Naive thymus-derived CD8-positive, alpha-beta T cell (primary cell): ENCODE measurements around the gene TSGA10. TPM values are rescaled to one million over a fixed set of nuclear protein-coding genes. Genes with fewer than 3 reads are reported as not detected.

Source experiments
- ATAC-seq, 2 donors: fragments of 150-1000 bp; cut with Tn5 transposase in 1 of 2; sonication (Bioruptor Pico), chemical (Tn5 transposase) in 1 of 2; 1 replicate in 1 of 2; 2 replicates in 1 of 2; pipeline ENCODE4 v1.10.0; 2021; ENCODE audit warnings: mild to moderate bottlenecking in 2 of 2, moderate library complexity in 2 of 2
- POLR2A ChIA-PET: fragments of 350-600 bp; sonication (Branson Sonifier 250); formaldehyde crosslinking; loops from one replicate; lab custom pipeline; 2021; ENCODE audit warnings: antibody characterized with exemption; lab: Charles Lee
- DNase-seq, 10 donors: peaks; one replicate each; pipeline versions ENCODE4 v3.0.0 to v3.0.0-alpha.2; 2020 to 2022
- H3K27ac Mint-ChIP-seq, 10 donors: one replicate each; pipeline ENCODE4 v1.8.0; 2020 to 2022; ENCODE audit warnings: mild to moderate bottlenecking in 10 of 10, mixed read lengths in 10 of 10, moderate library complexity in 4 of 10, inconsistent platforms in 1 of 10
- H3K27me3 Mint-ChIP-seq, 5 donors: one replicate each; pipeline ENCODE4 v1.8.0; 2021 to 2022; ENCODE audit warnings: mixed read lengths in 5 of 5
- H3K36me3 Mint-ChIP-seq, 3 donors: one replicate each; pipeline ENCODE4 v1.8.0; 2020 to 2022; ENCODE audit warnings: mixed read lengths in 3 of 3, mild to moderate bottlenecking in 2 of 3, inconsistent platforms in 1 of 3
- H3K4me1 Mint-ChIP-seq, 4 donors: one replicate each; pipeline ENCODE4 v1.8.0; 2021 to 2022; ENCODE audit warnings: mixed read lengths in 4 of 4
- H3K4me3 Mint-ChIP-seq, 10 donors: one replicate each; pipeline ENCODE4 v1.8.0; 2020 to 2022; ENCODE audit warnings: mild to moderate bottlenecking in 10 of 10, mixed read lengths in 10 of 10, moderate library complexity in 6 of 10, inconsistent platforms in 1 of 10
- H3K9me3 Mint-ChIP-seq, 9 donors: one replicate each; pipeline ENCODE4 v1.8.0; 2020 to 2022; ENCODE audit warnings: mixed read lengths in 9 of 9, mild to moderate bottlenecking in 3 of 9, inconsistent platforms in 1 of 9, moderate library complexity in 1 of 9
- polyA plus RNA-seq, 3 donors: library from polyadenylated mRNA; unstranded; fragments of 300-500 nt; fragmentation: Illumina TruSeq; gene quantifications; one replicate each; pipeline ENCODE4 v1.2.3, GENCODE V29; 2021
- total RNA-seq, 8 experiments: library from RNA in 2 of 8; stranded (reverse) in 2 of 8; gene quantifications; one replicate each; pipeline ENCODE4 v1.2.3 and lab custom pipeline; 2021 to 2026

Gene TSGA10
- total and polyA plus RNA-seq, 5 experiments from 2014 or later: 22.5 to 32.1 (median 24.1) TPM

DNA sequence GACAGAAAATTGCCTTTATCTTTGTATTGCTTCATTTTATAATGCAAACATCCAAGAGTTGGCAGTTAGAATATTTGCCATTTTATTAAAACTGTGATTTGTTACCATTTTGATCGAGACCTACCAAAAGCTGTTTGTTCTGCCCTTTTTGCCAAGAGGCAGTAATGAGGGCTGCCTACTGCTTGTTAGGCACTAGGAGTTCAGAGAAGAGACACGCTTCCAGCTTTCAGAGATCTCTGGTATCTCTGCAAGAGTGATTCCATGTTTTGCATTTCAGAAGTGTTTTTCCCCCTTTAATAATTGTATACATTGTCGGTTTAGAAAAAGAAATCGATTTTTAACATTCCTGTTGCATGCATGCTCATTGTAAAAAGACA lies 26.9 kb upstream of the TSGA10 start:
- H3K27ac Mint-ChIP-seq: peak overlapping the region; percentile 44 to 100 (median 99)
- no peaks in the 10 kb centered on the region for H3K9me3 Mint-ChIP-seq
- peaks cover 0 to 20% (median 3%) of the 10 kb centered on the region in 3 donors for H3K36me3 Mint-ChIP-seq
- H3K4me1 Mint-ChIP-seq: peaks cover 32 to 73% (median 65%) of the 10 kb centered on the region in 4 donors
- no peak for ATAC-seq
- POLR2A ChIA-PET: interaction anchor here (0.7 to 2.5 kb wide), 5 partner anchors 24 to 309 kb away, joined by 5 to 24 read pairs (median 15); partner anchors contain the start of genes C2orf15, EIF5B, LIPT1 and TSGA10
- peak overlapping the region; percentile 92 to 100 (median 99) for H3K4me3 Mint-ChIP-seq
- DNase-seq: no peak
- H3K27me3 Mint-ChIP-seq: no peaks in the 10 kb centered on the region

GRCh38 chr2:99180755-99181623 lies 26.2 kb upstream of the TSGA10 start, which contains the start of the genes MITD1 and MRPL30:
MITD1 (minus strand) TSS chr2:99181058; CDS start chr2:99180981, 77 bp downstream.
MRPL30 (plus strand) TSS chr2:99181184; CDS start chr2:99186204, 5,020 bp downstream.
- Mint-ChIP-seq H3K36me3 (peaks cover 0 to 19% (median 3%) of the 10 kb centered on the region in 3 donors), H3K27ac (peak within 1 kb of the TSS; percentile 99 to 100 (median 99)), H3K4me1 (peaks cover 32 to 73% (median 66%) of the 10 kb centered on the region in 4 donors), H3K4me3 (peak within 1 kb of the TSS; percentile 92 to 100 (median 99)), H3K27me3 (no peaks in the 10 kb centered on the region), H3K9me3 (no peaks in the 10 kb centered on the region)
- POLR2A ChIA-PET: interaction anchor here (0.6 to 2.5 kb wide), 8 partner anchors 14 to 768 kb away, joined by 3 to 24 read pairs (median 8); partner anchors contain the start of genes C2orf15, EIF5B, LIPT1 and REV1
- DNase-seq (peak; percentile 77 to 94 (median 92)), ATAC-seq (peak; percentile 94 to 96)

DNA sequence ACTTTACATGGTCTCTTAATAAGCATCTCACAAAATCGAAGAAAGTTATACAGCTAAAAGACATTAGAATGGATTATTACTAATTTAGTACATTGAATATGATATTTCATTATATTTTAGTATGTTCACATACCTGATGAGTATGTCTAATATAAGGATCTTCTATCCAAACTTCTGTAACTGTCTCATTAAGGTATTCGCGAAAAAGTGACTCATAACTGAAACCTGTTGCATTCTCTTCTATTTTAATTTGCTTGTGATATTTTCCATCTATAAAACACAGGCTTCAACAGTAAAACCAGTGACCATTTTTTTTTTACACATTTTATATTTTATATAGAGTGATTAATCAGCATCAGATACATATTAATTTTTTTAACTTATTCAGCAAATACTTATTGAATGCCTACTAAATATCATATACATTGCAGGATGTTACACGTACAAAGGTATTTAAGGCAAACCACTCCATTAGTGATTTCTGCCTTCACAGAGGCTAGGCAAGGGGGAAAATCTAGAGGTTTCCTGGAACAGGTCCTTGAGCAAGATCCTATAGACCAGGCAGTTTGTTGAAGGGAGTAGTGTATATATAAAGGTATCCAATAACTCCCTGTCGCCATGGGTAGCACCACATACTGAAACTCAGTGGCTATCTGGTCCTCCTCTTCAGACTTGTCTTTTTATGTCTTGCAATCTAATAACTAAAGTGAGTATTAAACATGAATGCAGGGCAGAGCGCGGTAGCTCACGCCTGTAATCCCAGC lies 16.8 kb upstream of the TSGA10 start:
- H3K27me3 Mint-ChIP-seq: no peaks in the 10 kb centered on the region
- POLR2A ChIA-PET: interaction anchor here (0.7 kb wide), 1 partner anchor 1284 kb away, joined by 4 read pairs; no protein-coding TSS in a partner anchor
- peak overlapping the region in 7 of 10 donors; percentile 22 to 88 (median 43) for H3K27ac Mint-ChIP-seq
- DNase-seq (no peak), ATAC-seq (no peak)
- no peaks in the 10 kb centered on the region for H3K9me3 Mint-ChIP-seq
- H3K36me3 Mint-ChIP-seq: peaks cover 0 to 79% (median 9%) of the 10 kb centered on the region in 3 donors
- no peak overlapping the region for H3K4me3 Mint-ChIP-seq
- peaks cover 3 to 26% (median 19%) of the 10 kb centered on the region in 4 donors for H3K4me1 Mint-ChIP-seq

DNA sequence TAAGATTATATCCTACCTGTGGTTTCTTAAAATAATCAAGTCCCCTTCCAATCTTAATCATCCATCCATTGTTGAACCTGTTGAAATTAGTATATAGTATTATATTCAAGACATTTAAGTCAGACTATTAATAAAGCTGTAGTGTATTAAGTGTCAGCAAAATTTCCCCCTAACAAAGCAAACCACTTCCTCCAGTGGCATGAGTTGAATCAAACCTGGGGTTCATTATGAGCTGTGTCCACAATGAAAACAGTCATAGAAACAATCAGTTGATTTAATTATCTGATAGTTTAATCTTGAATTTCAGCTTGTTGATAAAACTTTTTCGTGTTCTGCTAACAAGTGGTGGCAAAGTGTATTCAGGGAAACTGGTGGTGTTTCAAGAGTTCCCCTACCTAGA lies 14.8 kb upstream of the TSGA10 start:
- Mint-ChIP-seq H3K27me3 (no peaks in the 10 kb centered on the region), H3K4me3 (no peak overlapping the region), H3K36me3 (peaks cover 0 to 80% (median 9%) of the 10 kb centered on the region in 3 donors), H3K4me1 (peaks cover 1 to 13% (median 10%) of the 10 kb centered on the region in 4 donors), H3K9me3 (no peaks in the 10 kb centered on the region), H3K27ac (peak overlapping the region in 6 of 10 donors; percentile 8 to 74 (median 22))
- POLR2A ChIA-PET: interaction anchor here (1.1 kb wide), 1 partner anchor 167 kb away, joined by 3 read pairs; the partner anchor contains the start of gene EIF5B
- no peak for DNase-seq
- no peak for ATAC-seq

GRCh38 chr2:99166218-99166617 lies 11.5 kb upstream of the TSGA10 start:
- Mint-ChIP-seq H3K9me3 (no peaks in the 10 kb centered on the region), H3K27me3 (no peaks in the 10 kb centered on the region), H3K4me3 (no peak overlapping the region), H3K4me1 (peaks cover 1 to 7% (median 4%) of the 10 kb centered on the region in 4 donors), H3K27ac (peak overlapping the region in 9 of 10 donors; percentile 4 to 82 (median 27)), H3K36me3 (peaks cover 0 to 74% (median 6%) of the 10 kb centered on the region in 3 donors)
- POLR2A ChIA-PET: interaction anchor here (1.3 to 1.4 kb wide), 2 partner anchors 14 to 25 kb away, joined by 3 read pairs; partner anchors contain the start of gene C2orf15
- DNase-seq (no peak), ATAC-seq (no peak)

- peak overlapping the region in 6 of 10 donors; percentile 42 to 78 (median 60) for H3K27ac Mint-ChIP-seq
- H3K36me3 Mint-ChIP-seq: peaks cover 5 to 65% (median 10%) of the 10 kb centered on the region in 3 donors
- H3K9me3 Mint-ChIP-seq: no peaks in the 10 kb centered on the region
- peaks cover 12 to 42% (median 24%) of the 10 kb centered on the region in 4 donors for H3K4me1 Mint-ChIP-seq
- POLR2A ChIA-PET: no interaction called here
- DNase-seq (no peak), ATAC-seq (no peak)
- no peaks in the 10 kb centered on the region for H3K27me3 Mint-ChIP-seq
- H3K4me3 Mint-ChIP-seq: no peak overlapping the region
These were observed 4.9 kb upstream of the TSGA10 start for GRCh38 chr2:99159594-99159993.

- POLR2A ChIA-PET: interaction anchor here (0.6 to 2.6 kb wide), 3 partner anchors 14 to 22 kb away, joined by 4 to 11 read pairs (median 4); partner anchors contain the start of genes C2orf15, MITD1 and MRPL30
- DNase-seq (no peak), ATAC-seq (no peak)
- H3K27ac Mint-ChIP-seq: peak overlapping the region in 7 of 10 donors; percentile 26 to 90 (median 51)
- peaks cover 14 to 42% (median 24%) of the 10 kb centered on the region in 4 donors for H3K4me1 Mint-ChIP-seq
- H3K36me3 Mint-ChIP-seq: peaks cover 5 to 59% (median 10%) of the 10 kb centered on the region in 3 donors
- H3K27me3 Mint-ChIP-seq: no peaks in the 10 kb centered on the region
- no peak overlapping the region for H3K4me3 Mint-ChIP-seq
- H3K9me3 Mint-ChIP-seq: no peaks in the 10 kb centered on the region
These were observed 3.9 kb upstream of the TSGA10 start for GRCh38 chr2:99158599-99158998.

- H3K4me3 Mint-ChIP-seq: peak overlapping the region in 7 of 10 donors; percentile 10 to 73 (median 59)
- POLR2A ChIA-PET: interaction anchor here (2.6 to 4.3 kb wide), 2 partner anchors 15 to 24 kb away, joined by 11 to 90 read pairs; partner anchors contain the start of genes C2orf15, MITD1 and MRPL30
- ATAC-seq (no peak), DNase-seq (no peak)
- H3K9me3 Mint-ChIP-seq: no peaks in the 10 kb centered on the region
- peaks cover 5 to 44% (median 10%) of the 10 kb centered on the region in 3 donors for H3K36me3 Mint-ChIP-seq
- H3K27ac Mint-ChIP-seq: peak overlapping the region in 6 of 10 donors; percentile 66 to 91 (median 78)
- H3K4me1 Mint-ChIP-seq: peaks cover 14 to 40% (median 24%) of the 10 kb centered on the region in 4 donors
- H3K27me3 Mint-ChIP-seq: no peaks in the 10 kb centered on the region
These were observed 2.1 kb upstream of the TSGA10 start for GRCh38 chr2:99156891-99157290.

- POLR2A ChIA-PET: interaction anchor here (0.6 to 4.3 kb wide), 6 partner anchors 12 to 436 kb away, joined by 3 to 90 read pairs (median 16); partner anchors contain the start of genes C2orf15, EIF5B, MITD1 and MRPL30
- Mint-ChIP-seq H3K36me3 (peaks cover 5 to 35% (median 8%) of the 10 kb centered on the region in 3 donors), H3K9me3 (no peaks in the 10 kb centered on the region), H3K27me3 (no peaks in the 10 kb centered on the region), H3K4me1 (peaks cover 6 to 33% (median 19%) of the 10 kb centered on the region in 4 donors), H3K27ac (peak overlapping the region in 1 of 10 donors; percentile 96), H3K4me3 (peak overlapping the region in 3 of 10 donors; percentile 88 to 94 (median 89))
- ATAC-seq: no peak
- no peak for DNase-seq
These were observed 679 bp downstream of the TSGA10 start for GRCh38 chr2:99153921-99154604.

GRCh38 chr2:99152199-99152895 lies 2.4 kb downstream of the TSGA10 start:
- no peak for ATAC-seq
- no peak for DNase-seq
- Mint-ChIP-seq H3K27me3 (no peaks in the 10 kb centered on the region), H3K27ac (no peak overlapping the region), H3K4me1 (peaks cover 0 to 25% (median 15%) of the 10 kb centered on the region in 4 donors), H3K36me3 (peaks cover 1 to 24% (median 3%) of the 10 kb centered on the region in 3 donors), H3K4me3 (no peak overlapping the region), H3K9me3 (no peaks in the 10 kb centered on the region)
- POLR2A ChIA-PET: interaction anchor here (0.5 to 4.3 kb wide), 2 partner anchors 10 to 344 kb away, joined by 3 to 90 read pairs; partner anchors contain the start of gene C2orf15
